ENCODE results near the gene ACER2. TPM values are rescaled to one million over a fixed set of nuclear protein-coding genes. Genes with fewer than 3 reads are reported as not detected.

ACER2 gene
- total RNA-seq, 3 donors from 2014 or later (not counting 1 experiment from before 2014, with no cell fraction given): 0.61 to 1.3 (median 1.2) TPM

- Histone ChIP-seq H3K27me3 (ENCODE audit: control insufficient read depth, insufficient read depth, low read length) (no peaks in the 10 kb centered on the region), H3K4me1 (ENCODE audit: control insufficient read depth, insufficient read depth, low read length) (no peaks in the 10 kb centered on the region), H3K4me3 (ENCODE audit: low read length) (no peak overlapping the region), H3K36me3 (ENCODE audit: control insufficient read depth, insufficient read depth, low read length) (no peaks in the 10 kb centered on the region), H3K9me3 (ENCODE audit: control insufficient read depth, insufficient read depth, low read length) (no peaks in the 10 kb centered on the region), H3K27ac (ENCODE audit: low read length) (no peak overlapping the region)
- Mint-ChIP-seq H3K9me3 (no peaks in the 10 kb centered on the region), H3K36me3 (no peaks in the 10 kb centered on the region), H3K4me1 (no peaks in the 10 kb centered on the region), H3K27me3 (ENCODE audit: low read depth in 2 of 2) (no peaks in the 10 kb centered on the region), H3K27ac (no peak overlapping the region), H3K4me3 (no peak overlapping the region)
- TF ChIP-seq CTCF (IDR thresholded peaks at IDR 0.05): no peak
- DNase-seq (no peak), ATAC-seq (no peak)
- WGBS (ENCODE audit: insufficient coverage): 80% methylated on average over 2 of the region's 2 CpGs
- intact Hi-C loops (cut with micrococcal nuclease): no loop called here
Observed at GRCh38 chr9:19429595-19429994, 20.8 kb downstream of the ACER2 start.

GRCh38 chr9:19430201-19430760 lies 21.5 kb downstream of the ACER2 start:
- no peaks in the 10 kb centered on the region for H3K4me1 ChIP-seq (ENCODE audit: control insufficient read depth, insufficient read depth, low read length)
- no peaks in the 10 kb centered on the region for H3K9me3 ChIP-seq (ENCODE audit: control insufficient read depth, insufficient read depth, low read length)
- no peak overlapping the region for H3K27ac ChIP-seq (ENCODE audit: low read length)
- intact Hi-C loops (cut with micrococcal nuclease): no loop called here
- TF ChIP-seq CTCF (IDR thresholded peaks at IDR 0.05): no peak
- WGBS (ENCODE audit: insufficient coverage): 94% methylated on average over 2 of the region's 2 CpGs
- H3K9me3 Mint-ChIP-seq: no peaks in the 10 kb centered on the region
- H3K27me3 ChIP-seq (ENCODE audit: control insufficient read depth, insufficient read depth, low read length): no peaks in the 10 kb centered on the region
- DNase-seq (no peak), ATAC-seq (no peak)
- no peaks in the 10 kb centered on the region for H3K36me3 ChIP-seq (ENCODE audit: control insufficient read depth, insufficient read depth, low read length)
- H3K36me3 Mint-ChIP-seq: no peaks in the 10 kb centered on the region
- no peaks in the 10 kb centered on the region for H3K27me3 Mint-ChIP-seq (ENCODE audit: low read depth in 2 of 2)
- no peak overlapping the region for H3K27ac Mint-ChIP-seq
- H3K4me3 Mint-ChIP-seq: no peak overlapping the region
- H3K4me1 Mint-ChIP-seq: no peaks in the 10 kb centered on the region
- H3K4me3 ChIP-seq (ENCODE audit: low read length): no peak overlapping the region

- DNase-seq (no peak), ATAC-seq (no peak)
- Histone ChIP-seq H3K36me3 (ENCODE audit: control insufficient read depth, insufficient read depth, low read length) (no peaks in the 10 kb centered on the region), H3K27me3 (ENCODE audit: control insufficient read depth, insufficient read depth, low read length) (no peaks in the 10 kb centered on the region), H3K4me1 (ENCODE audit: control insufficient read depth, insufficient read depth, low read length) (no peaks in the 10 kb centered on the region), H3K4me3 (ENCODE audit: low read length) (no peak overlapping the region), H3K27ac (ENCODE audit: low read length) (no peak overlapping the region), H3K9me3 (ENCODE audit: control insufficient read depth, insufficient read depth, low read length) (no peaks in the 10 kb centered on the region)
- Mint-ChIP-seq H3K9me3 (no peaks in the 10 kb centered on the region), H3K4me3 (no peak overlapping the region), H3K4me1 (no peaks in the 10 kb centered on the region), H3K27me3 (ENCODE audit: low read depth in 2 of 2) (no peaks in the 10 kb centered on the region), H3K36me3 (no peaks in the 10 kb centered on the region), H3K27ac (no peak overlapping the region)
- intact Hi-C loops (cut with micrococcal nuclease): no loop called here
- WGBS (ENCODE audit: insufficient coverage): 94% methylated on average over 14 of the region's 14 CpGs
- TF ChIP-seq CTCF (IDR thresholded peaks at IDR 0.05): no peak
Observed at GRCh38 chr9:19431361-19432171, 22.8 kb downstream of the ACER2 start.
